Naive thymus-derived CD4-positive, alpha-beta T cell (primary cell): ENCODE measurements around the gene LCN12. TPM values are rescaled to one million over a fixed set of nuclear protein-coding genes. Genes with fewer than 3 reads are reported as not detected.

Experiments used
- ATAC-seq: fragments of 150-1000 bp; cut with Tn5 transposase; 2 replicates; pipeline ENCODE4 v1.10.0; 2021; ENCODE audit warnings: mild to moderate bottlenecking, moderate library complexity
- CTCF ChIA-PET: fragments of 350-600 bp; sonication (Branson Sonifier 250); formaldehyde crosslinking; loops from one replicate; lab custom pipeline; 2021; ENCODE audit warnings: antibody characterized with exemption; lab: Charles Lee
- POLR2A ChIA-PET: fragments of 350-600 bp; sonication (Branson Sonifier 250); formaldehyde crosslinking; loops from one replicate; lab custom pipeline; 2021; ENCODE audit warnings: antibody characterized with exemption, inconsistent platforms; lab: Charles Lee
- DNase-seq, 9 donors: peaks; one replicate each; pipeline versions ENCODE4 v3.0.0 to v3.0.0-alpha.2; 2020 to 2022; ENCODE audit warnings: mixed read lengths in 1 of 9
- H3K27ac ChIP-seq: one replicate; pipeline ENCODE4 v1.7.0; 2013; ENCODE audit warnings: mild to moderate bottlenecking, low read depth, low read length, moderate library complexity
- H3K27me3 ChIP-seq, 2 donors: one replicate each; pipeline ENCODE4 v1.7.0; 2013; ENCODE audit warnings: low read length in 2 of 2, mild to moderate bottlenecking in 2 of 2, moderate library complexity in 2 of 2; ENCODE audit not compliant: control insufficient read depth in 2 of 2, insufficient read depth in 2 of 2
- H3K36me3 ChIP-seq, 3 experiments: 1 replicate in 2 of 3; 2 replicates in 1 of 3; pipeline ENCODE4 v1.7.0; 2013; ENCODE audit warnings: low read length in 3 of 3, mild to moderate bottlenecking in 3 of 3, moderate library complexity in 1 of 3; ENCODE audit not compliant: insufficient read depth in 3 of 3, control insufficient read depth in 2 of 3
- H3K4me1 ChIP-seq, 2 donors: one replicate each; pipeline ENCODE4 v1.7.0; 2013; ENCODE audit warnings: low read length in 2 of 2, mild to moderate bottlenecking in 2 of 2, moderate library complexity in 1 of 2; ENCODE audit not compliant: control insufficient read depth in 2 of 2, insufficient read depth in 2 of 2
- H3K4me3 ChIP-seq: 2 replicates; pipeline ENCODE4 v1.7.0; 2013; ENCODE audit warnings: mild to moderate bottlenecking, low read length
- H3K9me3 ChIP-seq, 3 experiments: 1 replicate in 2 of 3; 2 replicates in 1 of 3; pipeline ENCODE4 v1.7.0; 2013; ENCODE audit warnings: low read length in 3 of 3; ENCODE audit not compliant: control insufficient read depth in 2 of 3
- H3K27ac Mint-ChIP-seq, 9 donors: one replicate each; pipeline ENCODE4 v1.8.0; 2020 to 2022; ENCODE audit warnings: mixed read lengths in 9 of 9, mild to moderate bottlenecking in 8 of 9, moderate library complexity in 5 of 9, inconsistent platforms in 2 of 9
- H3K27me3 Mint-ChIP-seq, 5 donors: one replicate each; pipeline ENCODE4 v1.8.0; 2021 to 2022; ENCODE audit warnings: mixed read lengths in 5 of 5, mild to moderate bottlenecking in 1 of 5
- H3K36me3 Mint-ChIP-seq, 5 donors: one replicate each; pipeline ENCODE4 v1.8.0; 2020 to 2022; ENCODE audit warnings: mixed read lengths in 5 of 5, mild to moderate bottlenecking in 3 of 5, inconsistent platforms in 1 of 5
- H3K4me1 Mint-ChIP-seq, 7 donors: one replicate each; pipeline ENCODE4 v1.8.0; 2020 to 2022; ENCODE audit warnings: mixed read lengths in 7 of 7, mild to moderate bottlenecking in 3 of 7, inconsistent platforms in 1 of 7
- H3K4me3 Mint-ChIP-seq, 10 donors: one replicate each; pipeline ENCODE4 v1.8.0; 2020 to 2022; ENCODE audit warnings: mild to moderate bottlenecking in 10 of 10, mixed read lengths in 10 of 10, moderate library complexity in 6 of 10, inconsistent platforms in 2 of 10
- H3K9me3 Mint-ChIP-seq, 11 donors: one replicate each; pipeline ENCODE4 v1.8.0; 2020 to 2022; ENCODE audit warnings: mixed read lengths in 11 of 11, mild to moderate bottlenecking in 4 of 11, inconsistent platforms in 1 of 11, moderate library complexity in 1 of 11
- intact Hi-C, 2 donors: fragments of 100-400 bp; cut with micrococcal nuclease; formaldehyde crosslinking; loops; one replicate each; pipeline ENCODE4 v1.15.1; 2023
- polyA plus RNA-seq, 2 donors: library from polyadenylated mRNA; unstranded; fragments of 300-500 nt; fragmentation: Illumina TruSeq; gene quantifications; one replicate each; pipeline ENCODE4 v1.2.3, GENCODE V29; 2021
- total RNA-seq, 6 experiments: library from RNA in 5 of 6; stranded (reverse) in 5 of 6; gene quantifications; 1 replicate in 5 of 6; 2 replicates in 1 of 6; pipeline ENCODE4 v1.2.3 and lab custom pipeline; 2021 to 2026

The LCN12 gene
- total and polyA plus RNA-seq, 7 experiments from 2014 or later: 0.89 to 4.9 (median 2.6) TPM; not detected in 2

DNA sequence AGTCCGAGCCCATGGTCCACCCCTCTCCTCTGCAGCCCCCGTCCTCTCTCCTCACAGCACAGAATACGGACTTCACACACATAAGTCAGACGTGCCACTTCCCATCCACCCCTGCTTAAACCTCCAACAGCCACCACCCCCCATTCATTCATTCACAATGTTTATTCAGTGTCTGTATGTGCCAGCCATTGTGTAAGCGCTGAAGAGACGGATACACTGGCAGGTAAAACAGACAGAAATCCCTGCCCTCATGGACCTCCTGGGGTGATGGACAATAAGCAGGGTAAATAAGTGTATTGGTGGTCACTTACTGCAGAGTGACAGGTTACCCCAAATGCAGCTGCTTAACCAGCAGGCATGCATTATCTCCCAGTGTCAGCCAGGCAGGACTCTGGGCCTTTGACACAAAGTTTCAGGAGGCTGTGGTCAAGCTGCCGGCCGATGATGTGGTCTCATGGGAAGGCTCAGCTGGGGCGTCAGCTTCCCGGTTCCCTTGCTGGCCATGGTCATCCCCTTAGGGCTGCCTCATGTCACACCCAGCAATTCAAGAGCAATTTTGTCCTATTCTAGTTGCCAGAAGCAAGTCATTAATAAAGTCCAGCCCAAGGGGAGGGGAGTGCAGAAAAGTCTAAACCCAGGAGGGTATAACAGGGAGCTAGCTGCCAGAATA is 38.3 kb downstream of the LCN12 start:
- Histone ChIP-seq H3K27me3 (no peaks in the 10 kb centered on the region), H3K4me1 (peaks cover 7 to 12% of the 10 kb centered on the region in 2 donors), H3K27ac (no peak overlapping the region), H3K4me3 (no peak overlapping the region), H3K9me3 (no peaks in the 10 kb centered on the region), H3K36me3 (peaks cover 0 to 9% (median 0%) of the 10 kb centered on the region in 3 experiments)
- Mint-ChIP-seq H3K36me3 (peaks cover 0 to 7% (median 0%) of the 10 kb centered on the region in 5 donors), H3K9me3 (peaks cover 0 to 1% (median 0%) of the 10 kb centered on the region in 11 donors), H3K4me1 (peaks cover 0 to 21% (median 12%) of the 10 kb centered on the region in 7 donors), H3K4me3 (peak overlapping the region; percentile 31 to 90 (median 85)), H3K27ac (peak overlapping the region in 6 of 9 donors; percentile 11 to 79 (median 64)), H3K27me3 (peaks cover 5 to 30% (median 10%) of the 10 kb centered on the region in 5 donors)
- ChIA-PET CTCF (no interaction called here), POLR2A (no interaction called here)
- DNase-seq: no peak
- intact Hi-C loops: loop anchor here in 1 of 2 donors (5.0 kb wide), 2 partner anchors 38 to 432 kb away; partner anchors contain the start of genes EXD3, LCN12 and NOXA1
- ATAC-seq: no peak

DNA sequence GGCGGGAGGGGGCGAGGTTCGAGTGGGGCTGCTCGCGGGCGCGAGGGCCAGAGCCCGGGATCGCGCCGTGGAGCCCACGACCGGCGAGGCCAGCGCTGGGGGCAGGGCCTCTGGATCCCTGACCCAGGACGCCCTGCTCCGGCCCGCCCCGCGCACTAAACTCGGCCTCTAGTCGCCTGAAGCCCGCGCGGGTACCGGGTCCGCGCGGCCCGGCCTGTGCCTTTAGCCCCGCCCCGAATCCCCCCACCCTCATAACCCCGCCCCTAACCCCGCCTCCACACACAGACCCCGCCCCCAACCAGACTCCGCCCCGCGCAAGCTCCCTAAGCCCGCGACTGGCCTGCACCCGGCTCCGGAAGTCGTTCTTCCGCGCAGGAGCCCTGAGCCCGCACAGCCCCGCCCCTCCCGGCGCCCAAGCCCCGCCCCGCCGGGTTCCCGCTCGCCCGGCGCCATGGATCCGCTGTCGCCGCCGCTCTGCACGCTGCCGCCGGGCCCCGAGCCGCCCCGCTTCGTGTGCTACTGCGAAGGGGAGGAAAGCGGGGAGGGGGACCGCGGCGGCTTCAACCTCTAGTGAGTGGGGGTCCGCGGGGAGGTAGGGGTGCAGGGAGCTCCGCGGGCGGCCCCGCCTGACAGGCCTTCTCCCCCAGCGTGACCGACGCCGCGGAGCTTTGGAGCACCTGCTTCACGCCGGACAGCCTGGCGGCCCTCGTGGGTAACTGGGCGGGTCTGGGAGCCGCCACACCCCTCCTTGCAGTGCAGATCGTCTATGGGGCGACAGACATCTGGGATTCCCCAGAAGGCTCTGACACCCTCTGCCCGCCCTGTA is 40.1 kb downstream of the LCN12 start, which contains the start of gene PAXX:
PAXX (plus strand) TSS at position 430 of the 826 bp plus-strand sequence; CDS start at position 452, 22 bp downstream.
- peak within 1 kb of the TSS; percentile 76 to 90 (median 86) for H3K4me3 Mint-ChIP-seq
- POLR2A ChIA-PET: interaction anchor here (0.6 to 2.3 kb wide), 9 partner anchors 11 to 248 kb away, joined by 3 to 6 read pairs (median 4); partner anchors contain the start of genes C8G, FBXW5, MAN1B1 and SAPCD2
- H3K9me3 ChIP-seq: no peaks in the 10 kb centered on the region
- H3K4me1 ChIP-seq: peaks cover 17 to 23% of the 10 kb centered on the region in 2 donors
- CTCF ChIA-PET: interaction anchor here (0.6 to 2.5 kb wide), 5 partner anchors 11 to 596 kb away, joined by 3 to 8 read pairs (median 3); partner anchors contain the start of gene FUT7
- peaks cover 0 to 9% (median 0%) of the 10 kb centered on the region in 3 experiments for H3K36me3 ChIP-seq
- H3K27ac ChIP-seq: peak within 1 kb of the TSS; percentile 81
- intact Hi-C loops: loop anchor here (1.0 to 5.0 kb wide), 16 partner anchors 14 to 509 kb away; partner anchors contain the start of genes ABCA2 (in 1 of the 2), EXD3 (in 1 of the 2), FBXW5 (in 1 of the 2) and LCN12 (in 1 of the 2)
- no peaks in the 10 kb centered on the region for H3K27me3 ChIP-seq
- H3K9me3 Mint-ChIP-seq: peaks cover 0 to 1% (median 0%) of the 10 kb centered on the region in 11 donors
- peak; percentile 90 to 99 (median 93) for DNase-seq
- peaks cover 5 to 22% (median 5%) of the 10 kb centered on the region in 5 donors for H3K27me3 Mint-ChIP-seq
- peak within 1 kb of the TSS; percentile 74 for H3K4me3 ChIP-seq
- peaks cover 0 to 25% (median 15%) of the 10 kb centered on the region in 7 donors for H3K4me1 Mint-ChIP-seq
- peak; percentile 96 for ATAC-seq
- H3K27ac Mint-ChIP-seq: peak within 1 kb of the TSS; percentile 48 to 89 (median 88)
- peaks cover 0 to 7% (median 0%) of the 10 kb centered on the region in 5 donors for H3K36me3 Mint-ChIP-seq

DNA sequence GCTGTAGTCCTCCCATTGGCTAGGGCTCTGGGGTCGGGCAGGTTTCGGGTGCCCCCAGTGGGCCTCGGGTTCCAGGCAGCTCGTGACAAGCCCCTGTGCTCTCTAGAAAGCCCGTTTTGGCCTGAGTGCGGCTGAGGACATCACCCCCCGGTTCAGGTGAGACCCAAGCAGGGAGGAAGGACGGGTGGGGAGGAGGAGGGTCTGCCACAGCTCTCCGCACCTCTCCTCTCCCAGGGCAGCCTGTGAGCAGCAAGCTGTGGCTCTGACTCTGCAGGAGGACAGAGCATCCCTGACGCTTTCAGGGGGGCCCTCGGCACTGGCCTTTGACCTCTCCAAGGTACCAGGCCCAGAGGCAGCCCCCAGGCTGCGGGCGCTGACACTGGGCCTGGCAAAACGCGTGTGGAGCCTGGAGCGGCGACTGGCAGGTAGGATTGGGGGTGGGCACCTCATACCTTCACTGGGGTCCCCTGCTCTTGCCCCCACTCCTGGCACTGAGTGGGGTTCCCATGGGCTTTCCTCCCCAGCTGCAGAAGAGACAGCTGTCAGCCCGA is 40.8 kb downstream of the LCN12 start:
- peaks cover 0 to 7% (median 0%) of the 10 kb centered on the region in 5 donors for H3K36me3 Mint-ChIP-seq
- ChIA-PET CTCF (interaction anchor here (0.6 to 2.5 kb wide), 5 partner anchors 12 to 597 kb away, joined by 3 to 8 read pairs (median 3); partner anchors contain the start of gene FUT7), POLR2A (interaction anchor here (0.6 to 2.3 kb wide), 6 partner anchors 18 to 202 kb away, joined by 3 to 6 read pairs (median 4); partner anchors contain the start of genes C8G, FBXW5, MAN1B1 and TMEM141)
- no peak for DNase-seq
- H3K4me1 Mint-ChIP-seq: peaks cover 5 to 29% (median 20%) of the 10 kb centered on the region in 7 donors
- peak overlapping the region; percentile 48 to 89 (median 79) for H3K27ac Mint-ChIP-seq
- H3K9me3 Mint-ChIP-seq: peaks cover 0 to 1% (median 0%) of the 10 kb centered on the region in 11 donors
- no peak for ATAC-seq
- Histone ChIP-seq H3K4me3 (peak overlapping the region; percentile 74), H3K9me3 (no peaks in the 10 kb centered on the region), H3K4me1 (peaks cover 17 to 30% of the 10 kb centered on the region in 2 donors), H3K36me3 (peaks cover 0 to 9% (median 0%) of the 10 kb centered on the region in 3 experiments), H3K27me3 (no peaks in the 10 kb centered on the region), H3K27ac (peak overlapping the region; percentile 81)
- peaks cover 2 to 19% (median 6%) of the 10 kb centered on the region in 5 donors for H3K27me3 Mint-ChIP-seq
- intact Hi-C loops: loop anchor here (1.0 to 5.0 kb wide), 16 partner anchors 15 to 510 kb away; partner anchors contain the start of genes ABCA2 (in 1 of the 2), EXD3 (in 1 of the 2), FBXW5 (in 1 of the 2) and LCN12 (in 1 of the 2)
- H3K4me3 Mint-ChIP-seq: peak overlapping the region; percentile 76 to 90 (median 86)

DNA sequence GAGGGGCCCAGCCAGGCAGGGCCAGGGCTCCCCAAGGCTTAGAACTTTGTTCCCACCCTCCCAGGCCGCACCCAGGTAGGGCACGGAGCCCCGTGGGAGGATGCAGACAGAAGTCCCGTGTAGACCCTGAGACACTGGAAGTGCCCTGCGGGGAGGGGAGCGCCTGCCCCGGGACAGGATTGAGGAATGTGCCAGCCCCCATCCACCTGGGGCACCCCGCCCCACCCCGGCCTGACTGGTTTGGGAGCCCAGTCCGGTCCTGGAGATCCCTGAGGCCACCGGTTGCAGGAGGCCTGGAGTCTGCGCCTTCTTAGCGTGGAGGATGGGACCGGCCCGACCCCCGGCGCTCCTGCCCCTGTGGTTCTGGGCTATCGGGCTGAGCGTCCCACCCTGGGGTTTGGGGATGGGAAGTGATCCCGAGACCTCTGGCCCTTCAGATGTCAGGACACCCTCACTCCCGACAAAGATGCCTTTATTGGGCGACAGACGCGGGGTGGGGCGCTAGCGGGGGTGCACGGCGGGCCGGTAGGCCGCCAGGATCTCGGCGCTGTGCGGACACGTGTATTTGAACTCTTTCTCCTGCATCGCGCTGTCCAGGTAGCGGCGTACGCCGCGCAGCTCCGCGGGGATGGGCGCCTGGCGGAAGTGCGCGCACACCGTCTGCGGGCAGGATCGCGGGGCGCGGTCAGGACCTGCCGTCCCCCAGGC is 42.3 kb downstream of the LCN12 start:
- intact Hi-C loops: loop anchor here in 1 of 2 donors (5.0 kb wide), 2 partner anchors 42 to 428 kb away; partner anchors contain the start of genes EXD3, LCN12 and NOXA1
- no peak overlapping the region for H3K27ac Mint-ChIP-seq
- H3K4me1 ChIP-seq: peaks cover 17 to 44% of the 10 kb centered on the region in 2 donors
- peaks cover 0 to 9% (median 0%) of the 10 kb centered on the region in 3 experiments for H3K36me3 ChIP-seq
- no peaks in the 10 kb centered on the region for H3K27me3 ChIP-seq
- peaks cover 0 to 7% (median 0%) of the 10 kb centered on the region in 5 donors for H3K36me3 Mint-ChIP-seq
- no peak overlapping the region for H3K4me3 ChIP-seq
- no peaks in the 10 kb centered on the region for H3K9me3 Mint-ChIP-seq
- H3K4me1 Mint-ChIP-seq: peaks cover 10 to 39% (median 25%) of the 10 kb centered on the region in 7 donors
- peak overlapping the region in 4 of 10 donors; percentile 38 to 89 (median 84) for H3K4me3 Mint-ChIP-seq
- ATAC-seq: no peak
- H3K9me3 ChIP-seq: no peaks in the 10 kb centered on the region
- DNase-seq: no peak
- CTCF ChIA-PET: no interaction called here
- POLR2A ChIA-PET: interaction anchor here (0.8 to 1.0 kb wide), 2 partner anchors 203 to 266 kb away, joined by 3 read pairs; partner anchors contain the start of gene TMEM141
- no peak overlapping the region for H3K27ac ChIP-seq
- H3K27me3 Mint-ChIP-seq: peaks cover 0 to 16% (median 5%) of the 10 kb centered on the region in 5 donors

DNA sequence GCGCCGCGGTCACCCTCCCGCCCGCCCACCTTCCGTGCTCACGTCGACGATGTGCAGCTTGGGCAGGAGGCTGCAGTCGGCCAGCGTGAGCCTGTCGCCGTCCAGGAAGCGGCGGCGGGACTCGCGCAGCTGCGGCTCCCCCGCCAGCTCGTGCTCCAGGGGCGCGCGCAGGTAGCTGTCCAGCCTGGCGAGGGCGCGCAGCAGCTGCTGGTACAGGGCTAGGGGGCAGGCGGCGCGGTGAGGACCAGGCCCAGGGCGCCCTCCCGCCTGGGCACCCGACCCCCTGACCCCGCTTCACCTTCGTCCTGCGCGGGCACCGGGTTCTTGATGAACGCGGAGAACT is 42.8 kb downstream of the LCN12 start:
- intact Hi-C loops: loop anchor here in 1 of 2 donors (5.0 kb wide), 2 partner anchors 43 to 427 kb away; partner anchors contain the start of genes EXD3, LCN12 and NOXA1

More for the DNA sequence above, 42.8 kb downstream of the LCN12 start:
- peaks cover 0 to 7% (median 0%) of the 10 kb centered on the region in 5 donors for H3K36me3 Mint-ChIP-seq
- CTCF ChIA-PET: no interaction called here
- H3K9me3 Mint-ChIP-seq: no peaks in the 10 kb centered on the region
- H3K4me1 ChIP-seq: peaks cover 17 to 48% of the 10 kb centered on the region in 2 donors
- DNase-seq (no peak), ATAC-seq (no peak)
- no peak overlapping the region for H3K27ac ChIP-seq
- no peaks in the 10 kb centered on the region for H3K9me3 ChIP-seq
- peaks cover 0 to 9% (median 0%) of the 10 kb centered on the region in 3 experiments for H3K36me3 ChIP-seq
- H3K27me3 ChIP-seq: no peaks in the 10 kb centered on the region
- no peak overlapping the region for H3K4me3 Mint-ChIP-seq
- POLR2A ChIA-PET: no interaction called here
- H3K27me3 Mint-ChIP-seq: peaks cover 0 to 13% (median 5%) of the 10 kb centered on the region in 5 donors
- H3K4me1 Mint-ChIP-seq: peaks cover 10 to 40% (median 25%) of the 10 kb centered on the region in 7 donors
- no peak overlapping the region for H3K27ac Mint-ChIP-seq
- no peak overlapping the region for H3K4me3 ChIP-seq
